ENCODE data around the gene ARSB. TPM values are rescaled to one million over a fixed set of nuclear protein-coding genes. Genes with fewer than 3 reads are reported as not detected.

ARSB gene
- total RNA-seq, 1 experiment from 2014 or later, result 21.4 TPM

GRCh38 chr5:78781611-78782286, 203.4 kb downstream of the ARSB start:
- TF ChIP-seq, protein P1, sequence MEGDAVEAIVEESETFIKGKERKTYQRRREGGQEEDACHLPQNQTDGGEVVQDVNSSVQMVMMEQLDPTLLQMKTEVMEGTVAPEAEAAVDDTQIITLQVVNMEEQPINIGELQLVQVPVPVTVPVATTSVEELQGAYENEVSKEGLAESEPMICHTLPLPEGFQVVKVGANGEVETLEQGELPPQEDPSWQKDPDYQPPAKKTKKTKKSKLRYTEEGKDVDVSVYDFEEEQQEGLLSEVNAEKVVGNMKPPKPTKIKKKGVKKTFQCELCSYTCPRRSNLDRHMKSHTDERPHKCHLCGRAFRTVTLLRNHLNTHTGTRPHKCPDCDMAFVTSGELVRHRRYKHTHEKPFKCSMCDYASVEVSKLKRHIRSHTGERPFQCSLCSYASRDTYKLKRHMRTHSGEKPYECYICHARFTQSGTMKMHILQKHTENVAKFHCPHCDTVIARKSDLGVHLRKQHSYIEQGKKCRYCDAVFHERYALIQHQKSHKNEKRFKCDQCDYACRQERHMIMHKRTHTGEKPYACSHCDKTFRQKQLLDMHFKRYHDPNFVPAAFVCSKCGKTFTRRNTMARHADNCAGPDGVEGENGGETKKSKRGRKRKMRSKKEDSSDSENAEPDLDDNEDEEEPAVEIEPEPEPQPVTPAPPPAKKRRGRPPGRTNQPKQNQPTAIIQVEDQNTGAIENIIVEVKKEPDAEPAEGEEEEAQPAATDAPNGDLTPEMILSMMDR (IDR thresholded peaks at IDR 0.05; ENCODE audit: unreplicated experiment), result no peak

GRCh38 chr5:78779771-78780616, 205.1 kb downstream of the ARSB start:
- DNase-seq, result no peak
- H3K36me3 Mint-ChIP-seq (ENCODE audit: insufficient read depth, unreplicated experiment), result no peaks in the 10 kb centered on the region
- no peaks in the 10 kb centered on the region for H3K9me3 Mint-ChIP-seq (ENCODE audit: low read depth, unreplicated experiment)
- intact Hi-C loops (cut with micrococcal nuclease; ENCODE audit: unreplicated experiment), result no loop called here
- H3K27me3 Mint-ChIP-seq (ENCODE audit: unreplicated experiment), result no peaks in the 10 kb centered on the region
- H3K4me1 Mint-ChIP-seq (ENCODE audit: low read depth, unreplicated experiment), result no peaks in the 10 kb centered on the region
- TF ChIP-seq, protein P1 (IDR thresholded peaks at IDR 0.05; ENCODE audit: unreplicated experiment), result no peak
- no peak overlapping the region for H3K4me3 Mint-ChIP-seq (ENCODE audit: low read depth, unreplicated experiment)
- H3K27ac Mint-ChIP-seq (ENCODE audit: unreplicated experiment), result no peak overlapping the region
- CTCF ChIA-PET, result no interaction called here
- BruUV-seq (replicated peaks), result no TSS peak

More at GRCh38 chr5:78781611-78782286, 203.4 kb downstream of the ARSB start:
- CTCF ChIA-PET, result interaction anchor here (0.7 kb wide), 1 partner anchor 14 kb away, joined by 4 read pairs; no protein-coding TSS in a partner anchor
- DNase-seq, result no peak
- BruUV-seq (replicated peaks), result no TSS peak
- intact Hi-C loops (cut with micrococcal nuclease; ENCODE audit: unreplicated experiment), result no loop called here
- no peaks in the 10 kb centered on the region for H3K9me3 Mint-ChIP-seq (ENCODE audit: low read depth, unreplicated experiment)
- no peak overlapping the region for H3K27ac Mint-ChIP-seq (ENCODE audit: unreplicated experiment)
- H3K36me3 Mint-ChIP-seq (ENCODE audit: insufficient read depth, unreplicated experiment), result no peaks in the 10 kb centered on the region
- no peaks in the 10 kb centered on the region for H3K27me3 Mint-ChIP-seq (ENCODE audit: unreplicated experiment)
- H3K4me1 Mint-ChIP-seq (ENCODE audit: low read depth, unreplicated experiment), result no peaks in the 10 kb centered on the region
- no peak overlapping the region for H3K4me3 Mint-ChIP-seq (ENCODE audit: low read depth, unreplicated experiment)

DNA sequence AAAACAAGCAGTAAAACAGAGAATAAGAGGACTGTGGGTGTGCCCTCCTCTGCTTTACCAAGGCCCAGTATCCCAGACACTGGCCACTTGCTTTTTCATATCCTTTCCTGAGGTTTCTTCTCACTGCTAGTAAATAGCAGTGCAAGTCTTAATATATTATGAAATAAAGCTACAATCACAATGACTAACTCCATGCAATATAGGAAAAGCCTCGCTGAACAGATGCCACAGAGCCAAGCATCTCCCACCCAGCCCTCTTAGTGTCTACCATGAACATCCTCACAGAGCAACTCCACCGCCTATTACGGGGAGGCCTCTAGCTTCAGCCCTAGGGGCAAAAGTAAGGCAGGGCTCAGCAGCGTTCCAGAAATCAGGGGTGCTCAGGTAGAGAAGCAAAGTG, 205.8 kb downstream of the ARSB start:
- CTCF ChIA-PET, result no interaction called here
- intact Hi-C loops (cut with micrococcal nuclease; ENCODE audit: unreplicated experiment), result no loop called here
- DNase-seq, result no peak
- BruUV-seq (replicated peaks), result no TSS peak
- H3K36me3 Mint-ChIP-seq (ENCODE audit: insufficient read depth, unreplicated experiment), result no peaks in the 10 kb centered on the region
- H3K27ac Mint-ChIP-seq (ENCODE audit: unreplicated experiment), result no peak overlapping the region
- no peaks in the 10 kb centered on the region for H3K9me3 Mint-ChIP-seq (ENCODE audit: low read depth, unreplicated experiment)
- H3K27me3 Mint-ChIP-seq (ENCODE audit: unreplicated experiment), result no peaks in the 10 kb centered on the region
- no peaks in the 10 kb centered on the region for H3K4me1 Mint-ChIP-seq (ENCODE audit: low read depth, unreplicated experiment)
- TF ChIP-seq, protein P1 (IDR thresholded peaks at IDR 0.05; ENCODE audit: unreplicated experiment), result no peak
- no peak overlapping the region for H3K4me3 Mint-ChIP-seq (ENCODE audit: low read depth, unreplicated experiment)

- intact Hi-C loops (cut with micrococcal nuclease; ENCODE audit: unreplicated experiment), result no loop called here
- no peak overlapping the region for H3K4me3 Mint-ChIP-seq (ENCODE audit: low read depth, unreplicated experiment)
- DNase-seq, result no peak
- H3K27me3 Mint-ChIP-seq (ENCODE audit: unreplicated experiment), result no peaks in the 10 kb centered on the region
- CTCF ChIA-PET, result interaction anchor here (0.8 kb wide), 1 partner anchor 9 kb away, joined by 3 read pairs; no protein-coding TSS in a partner anchor
- no peaks in the 10 kb centered on the region for H3K4me1 Mint-ChIP-seq (ENCODE audit: low read depth, unreplicated experiment)
- TF ChIP-seq, protein P1 (IDR thresholded peaks at IDR 0.05; ENCODE audit: unreplicated experiment), result no peak
- BruUV-seq (replicated peaks), result no TSS peak
- no peaks in the 10 kb centered on the region for H3K9me3 Mint-ChIP-seq (ENCODE audit: low read depth, unreplicated experiment)
- no peak overlapping the region for H3K27ac Mint-ChIP-seq (ENCODE audit: unreplicated experiment)
- no peaks in the 10 kb centered on the region for H3K36me3 Mint-ChIP-seq (ENCODE audit: insufficient read depth, unreplicated experiment)
These were observed 206.6 kb downstream of the ARSB start for GRCh38 chr5:78778538-78778937.

Measured in Calu3 (cell line).